IPS-NIHi7 (cell line): ENCODE results near the gene FAM89A.
"Not testable (repeated sequence)": the region's sequence is repeated elsewhere in the genome, so short reads cannot be mapped to it uniquely, and the experiment has no call there.

ENCODE experiments used
- DNase-seq: peaks from one replicate; pipeline ENCODE4 v3.0.0; 2012; ENCODE audit warnings: mixed read lengths; ENCODE audit errors: extremely low spot score

Gene FAM89A

GRCh38 chr1:231057410-231057809 is 17.4 kb upstream of the FAM89A start:
- DNase-seq, result no peak

DNA sequence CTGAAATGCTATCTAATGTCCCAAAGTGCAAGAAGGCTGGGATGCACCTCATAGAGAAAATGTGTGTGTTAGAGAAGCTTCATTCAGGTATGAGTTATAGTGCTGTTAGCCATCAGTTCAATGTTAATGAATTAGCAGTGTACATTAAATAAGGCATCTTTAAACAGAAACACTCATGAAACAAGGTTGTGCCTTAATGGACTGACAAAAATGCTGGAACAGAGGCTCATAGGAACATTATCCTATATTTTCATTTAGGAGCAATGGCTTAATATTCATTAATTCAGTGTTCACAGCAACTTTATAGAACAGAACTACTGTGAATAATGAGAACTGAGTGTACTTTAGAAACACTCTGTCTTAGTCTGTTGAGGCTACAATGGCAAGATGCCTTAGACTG is 15.2 kb upstream of the FAM89A start:
- no peak for DNase-seq

- DNase-seq, result no peak
Measured at GRCh38 chr1:231053493-231054162, 13.6 kb upstream of the FAM89A start.

DNA sequence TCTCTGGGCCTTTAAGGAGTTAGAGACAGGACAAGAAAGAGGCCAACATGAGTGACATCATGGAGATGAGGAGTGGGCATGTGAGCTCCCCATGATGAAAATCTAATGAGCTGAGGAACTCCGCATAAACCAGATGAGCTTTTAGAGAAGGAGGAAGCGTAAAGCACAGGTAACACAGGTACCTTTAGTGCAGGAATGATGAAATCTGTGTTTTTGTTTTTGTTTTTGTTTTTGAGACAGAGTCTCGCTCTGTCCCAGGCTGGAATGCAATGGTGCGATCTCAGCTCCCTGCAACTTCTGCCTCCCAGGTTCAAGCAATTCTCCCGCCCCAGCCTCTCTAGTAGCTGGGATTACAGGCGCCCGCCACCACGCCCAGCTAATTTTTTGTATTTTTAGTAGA is 12.7 kb upstream of the FAM89A start:
- DNase-seq, result no peak

DNA sequence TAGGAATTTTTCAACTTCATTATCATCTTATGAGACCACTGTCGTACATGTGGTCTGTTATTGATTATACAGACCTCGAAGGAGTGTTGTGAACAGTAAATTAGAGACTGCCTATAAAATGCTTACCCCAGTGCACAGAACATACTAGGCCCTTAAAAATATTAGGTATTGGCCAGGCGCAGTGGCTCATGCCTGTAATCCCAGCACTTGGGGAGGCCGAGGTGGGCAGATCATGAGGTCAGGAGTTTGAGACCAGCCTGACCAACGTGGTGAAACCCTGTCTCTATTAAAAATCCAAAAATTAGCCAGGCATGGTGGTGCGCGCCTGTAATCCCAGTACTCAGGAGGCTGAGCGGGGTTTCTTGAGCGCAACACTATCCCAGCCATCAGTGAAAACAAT is 10.9 kb upstream of the FAM89A start:
- DNase-seq, result not testable (repeated sequence)

GRCh38 chr1:231050395-231050794 is 10.3 kb upstream of the FAM89A start:
- DNase-seq, result no peak

GRCh38 chr1:231049121-231049979 is 9.3 kb upstream of the FAM89A start:
- DNase-seq, result no peak

DNA sequence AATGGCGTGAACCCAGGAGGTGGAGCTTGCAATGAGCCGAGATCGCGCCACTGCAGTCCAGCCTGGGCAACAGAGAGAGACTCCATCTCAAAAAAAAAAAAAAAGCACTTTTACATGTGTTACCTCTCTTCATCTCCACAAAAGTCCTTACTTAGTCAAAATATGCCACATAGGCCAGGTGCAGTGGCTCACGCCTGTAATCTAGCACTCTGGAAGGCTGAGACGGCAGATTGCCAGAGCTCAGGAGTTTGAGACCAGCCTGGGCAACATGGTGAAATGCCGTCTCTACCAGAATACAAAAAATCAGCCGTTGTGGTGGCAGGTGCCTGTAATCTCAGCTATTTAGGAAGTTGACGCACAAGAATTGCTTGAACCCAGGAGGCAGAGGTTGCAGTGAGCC is 8.4 kb upstream of the FAM89A start:
- DNase-seq, result not testable (repeated sequence)

DNA sequence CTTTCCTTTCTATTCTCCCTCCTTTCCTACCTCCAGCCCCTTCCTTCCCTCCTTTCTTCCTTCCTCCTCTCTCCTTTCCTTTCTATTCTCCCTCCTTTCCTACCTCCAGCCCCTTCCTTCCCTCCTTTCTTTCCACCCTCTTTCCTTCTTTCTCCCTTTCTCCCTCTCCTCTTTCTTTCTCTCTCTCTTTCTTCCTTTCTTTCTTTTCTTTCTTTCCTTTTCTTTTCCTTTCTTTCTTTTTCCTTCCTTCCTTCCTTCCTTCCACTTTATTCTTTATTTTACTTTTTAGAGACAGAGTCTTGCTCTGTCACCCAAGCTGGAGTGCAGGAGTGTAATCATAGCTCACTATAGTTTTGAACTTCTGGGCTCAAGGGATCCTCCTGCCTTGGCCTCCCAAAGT is 7.5 kb upstream of the FAM89A start:
- DNase-seq, result not testable (repeated sequence)

DNA sequence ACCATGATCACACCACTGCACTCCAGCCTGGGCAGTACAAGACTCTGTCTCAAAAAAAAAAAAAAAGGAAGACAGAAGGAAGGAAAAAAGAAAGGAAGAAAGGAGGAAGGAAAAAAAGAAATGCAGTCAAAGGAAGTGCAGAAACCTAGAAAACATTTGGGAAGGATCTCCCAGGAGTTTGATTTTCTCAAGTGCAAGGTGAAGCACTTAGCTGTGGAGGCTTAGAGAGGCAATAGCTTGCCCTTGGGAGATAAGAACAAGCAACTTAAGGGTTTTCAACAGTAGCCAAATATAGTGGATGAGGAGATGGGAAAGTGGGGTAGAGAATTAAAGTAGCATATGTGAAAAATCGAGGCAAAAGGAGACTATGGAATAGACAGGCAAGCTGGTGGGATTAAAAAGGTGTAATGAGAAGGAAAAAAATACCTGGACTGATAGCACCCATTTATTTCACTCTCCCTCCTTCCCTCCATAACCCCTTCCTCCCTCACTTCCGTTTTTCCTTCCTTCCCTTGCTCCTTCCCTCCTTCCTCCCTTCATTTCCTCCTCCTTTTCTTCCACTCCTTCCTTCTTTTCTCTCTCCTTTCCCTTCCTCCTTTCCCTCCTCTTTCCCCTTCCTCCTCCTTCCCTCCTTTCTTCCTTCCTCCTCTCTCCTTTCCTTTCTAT is 6.8 kb upstream of the FAM89A start:
- no peak for DNase-seq

DNA sequence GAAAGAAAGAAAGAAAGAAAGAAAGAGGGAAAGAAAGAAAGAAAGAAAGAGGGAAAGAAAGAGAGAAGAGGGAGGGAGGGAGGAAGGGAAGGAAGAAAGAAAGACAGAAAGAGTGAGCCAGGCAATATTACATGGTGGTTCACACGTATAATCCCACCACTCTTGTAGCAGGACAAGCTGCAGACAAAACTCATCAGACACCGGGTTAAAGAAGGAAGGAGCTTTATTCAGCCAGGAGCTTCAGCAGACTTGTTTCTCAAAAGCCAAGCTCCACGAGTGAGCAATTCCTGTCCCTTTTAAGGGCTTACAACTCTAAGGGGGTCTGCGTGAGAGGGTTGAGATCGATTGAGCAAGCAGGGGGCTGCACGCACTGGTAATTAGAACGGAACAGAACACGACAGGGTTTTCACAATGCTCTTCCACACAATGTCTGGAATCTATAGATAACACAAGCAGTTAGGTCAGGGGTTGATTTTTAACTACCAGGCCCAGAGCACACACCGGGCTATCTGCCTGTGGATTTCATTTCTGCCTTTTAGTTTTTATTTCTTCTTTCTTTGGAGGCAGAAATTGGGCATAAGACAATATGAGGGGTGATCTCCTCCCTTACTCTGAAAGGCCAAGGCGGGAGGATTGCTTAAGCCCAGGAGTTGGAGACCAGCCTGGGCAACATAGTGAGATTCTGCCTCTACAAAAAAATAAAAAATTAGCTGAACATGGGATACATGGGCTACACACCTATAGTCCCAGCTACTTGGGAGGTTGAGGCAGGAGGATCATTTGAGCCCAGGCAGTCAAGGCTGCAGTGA is 6.1 kb upstream of the FAM89A start:
- not testable (repeated sequence) for DNase-seq

DNA sequence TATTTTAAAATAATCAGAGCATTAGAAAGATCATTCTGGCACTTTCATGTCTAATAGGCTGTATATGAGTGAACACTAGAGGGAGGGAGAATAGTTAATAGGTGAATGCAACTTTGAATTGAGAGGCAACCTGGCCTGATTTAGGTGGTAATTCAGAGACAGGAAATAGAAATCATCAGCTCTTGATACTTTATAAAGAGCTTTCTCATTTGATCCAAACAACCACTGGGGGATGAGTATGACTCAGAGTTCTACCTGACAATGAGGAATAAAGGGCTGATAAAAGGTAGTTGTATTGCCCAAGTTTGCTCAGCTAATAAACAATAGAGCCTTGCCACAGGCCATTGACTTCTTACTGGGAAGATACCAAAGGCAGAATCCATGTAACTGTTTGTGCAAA is 5.2 kb upstream of the FAM89A start:
- no peak for DNase-seq

DNA sequence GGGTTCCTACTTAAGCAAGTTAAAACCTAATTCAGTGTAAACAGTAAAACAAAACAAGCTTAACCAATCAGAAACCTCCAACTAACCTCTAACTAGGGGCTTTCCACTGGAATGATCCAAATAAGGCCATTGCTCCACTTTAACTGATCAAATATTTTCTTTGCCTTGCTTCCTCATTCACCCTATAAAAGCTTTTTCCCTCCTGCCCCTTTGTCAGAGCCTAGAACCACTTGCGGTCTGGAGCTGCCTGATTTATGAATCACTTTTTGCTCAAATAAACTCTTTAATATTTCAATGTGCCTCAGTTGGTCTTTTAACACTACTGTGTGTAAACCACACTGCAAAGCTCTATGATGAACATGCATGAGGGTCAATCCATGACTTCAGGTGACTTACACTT is 4.5 kb upstream of the FAM89A start:
- DNase-seq, result no peak

DNA sequence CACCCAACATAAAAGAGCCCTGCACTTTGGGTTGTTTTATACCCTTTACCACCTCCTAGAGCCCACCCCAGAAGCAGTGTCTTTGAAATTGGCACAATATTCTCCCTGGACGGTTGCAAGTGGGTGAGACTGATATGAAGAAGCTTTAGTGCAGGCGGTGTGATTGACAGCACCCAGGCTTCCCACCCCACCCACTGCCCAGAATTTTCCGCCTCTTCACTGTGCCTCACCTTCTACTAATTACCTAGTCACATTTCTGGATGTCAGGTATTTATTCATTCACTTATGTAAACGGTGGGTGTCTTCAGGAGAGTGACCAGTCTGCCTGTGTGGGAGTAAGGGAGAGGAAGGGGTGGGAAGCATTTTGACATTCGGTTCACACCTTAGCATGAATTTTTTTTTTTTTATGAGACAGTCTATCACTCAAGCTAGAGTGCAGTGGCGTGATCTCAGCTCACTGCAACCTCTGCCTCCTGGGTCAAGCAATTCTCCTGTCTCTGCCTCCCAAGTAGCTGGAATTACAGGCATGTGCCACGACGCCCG is 1.7 kb upstream of the FAM89A start:
- DNase-seq, result no peak

- peak; percentile 51 for DNase-seq
Measured at GRCh38 chr1:231040800-231041718, 1.0 kb upstream of the FAM89A start.

GRCh38 chr1:231039161-231040018 is 664 bp downstream of the FAM89A start:
- peak; percentile 51 for DNase-seq

GRCh38 chr1:231037585-231038517 is 2.2 kb downstream of the FAM89A start:
- DNase-seq, result no peak

DNA sequence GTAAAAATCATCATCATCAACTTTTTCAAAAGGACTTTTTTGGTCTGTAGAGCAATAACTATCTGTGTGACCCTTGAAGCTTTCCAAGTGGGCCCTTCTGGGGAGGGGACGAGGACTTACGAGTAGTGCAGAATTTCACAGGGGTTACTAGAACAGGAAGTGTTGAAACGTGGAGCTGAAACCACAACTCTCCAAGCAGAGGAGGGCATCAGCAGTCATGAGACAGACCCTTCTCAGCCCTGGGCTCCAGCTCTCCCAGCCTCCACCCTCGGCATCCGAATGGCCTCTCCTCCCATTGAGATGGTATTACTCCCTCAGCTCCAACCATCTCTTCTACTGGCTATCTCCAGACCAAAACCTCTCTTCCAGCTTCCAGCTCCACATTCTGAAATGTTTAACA is 3.6 kb downstream of the FAM89A start:
- no peak for DNase-seq
